Coronary artery (tissue), 2 donors: ENCODE results near the gene SELENON.

Source experiments
- DNase-seq: peaks from one replicate; pipeline ENCODE4 v3.0.0-alpha.2; 2017; ENCODE audit warnings: low spot score
- H3K27ac ChIP-seq, 2 donors: fragments of 200-600 bp; sonication (generic); one replicate each; pipeline ENCODE4 v1.5.1; 2016 to 2019
- H3K4me3 ChIP-seq: fragments of 200-600 bp; sonication (generic); 2 replicates; pipeline ENCODE4 v1.5.1; 2016; ENCODE audit warnings: mild to moderate bottlenecking, moderate library complexity
- TF ChIP-seq, protein P1 (sequence below): fragments of 200-600 bp; sonication (generic); IDR thresholded peaks from one replicate; pipeline ENCODE4 v1.5.1; 2019; ENCODE audit warnings: antibody characterized with exemption

Gene SELENON

DNA sequence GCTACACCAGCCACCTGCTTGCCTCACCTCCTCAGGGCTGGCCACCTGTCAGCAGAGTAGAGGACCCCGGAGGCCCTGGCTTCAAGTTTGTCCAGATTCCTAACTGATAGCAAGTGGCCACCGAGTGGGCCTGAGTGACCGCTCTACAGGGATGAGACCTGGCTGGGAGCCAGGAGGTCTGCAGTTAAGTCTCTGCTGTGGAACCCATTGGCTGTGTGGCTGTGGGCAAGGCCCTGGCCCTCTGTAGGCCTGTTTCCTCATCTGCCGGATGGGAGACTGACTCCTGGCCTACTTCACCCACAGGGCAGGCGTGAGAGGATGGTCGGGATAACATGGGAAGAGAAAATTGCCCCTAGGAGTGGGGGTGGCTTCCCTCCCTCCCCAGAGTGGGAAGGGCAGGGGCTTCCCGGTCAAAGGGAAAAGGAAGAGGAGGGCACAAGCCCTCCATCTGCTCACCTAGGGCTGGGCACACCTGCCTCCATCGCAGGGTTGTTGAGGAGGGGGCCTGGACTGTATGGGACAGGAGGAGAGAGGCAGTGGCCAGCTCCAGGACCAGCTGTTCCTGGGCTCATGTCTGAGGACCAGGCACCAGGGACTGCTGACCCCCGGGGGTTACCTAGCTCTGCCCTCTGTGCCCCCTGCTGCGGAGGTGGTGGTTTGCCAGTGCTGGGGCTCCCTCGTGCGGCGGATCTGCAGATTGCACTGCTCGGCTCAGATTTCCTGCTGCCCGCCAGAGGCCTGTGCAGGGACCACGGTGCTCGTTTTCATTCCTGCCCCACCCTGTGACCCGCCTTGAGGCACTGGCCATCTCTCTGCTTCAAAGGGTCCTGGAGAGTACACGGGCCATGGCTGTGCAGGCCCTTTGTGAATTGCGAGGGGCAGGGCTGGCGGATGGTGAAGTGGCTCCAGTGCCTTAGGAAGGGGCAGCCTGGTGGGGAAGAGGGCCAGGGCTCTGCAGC lies 10.6 kb downstream of the SELENON start:
- DNase-seq: no peak
- no peak overlapping the region for H3K27ac ChIP-seq
- TF ChIP-seq, protein P1, sequence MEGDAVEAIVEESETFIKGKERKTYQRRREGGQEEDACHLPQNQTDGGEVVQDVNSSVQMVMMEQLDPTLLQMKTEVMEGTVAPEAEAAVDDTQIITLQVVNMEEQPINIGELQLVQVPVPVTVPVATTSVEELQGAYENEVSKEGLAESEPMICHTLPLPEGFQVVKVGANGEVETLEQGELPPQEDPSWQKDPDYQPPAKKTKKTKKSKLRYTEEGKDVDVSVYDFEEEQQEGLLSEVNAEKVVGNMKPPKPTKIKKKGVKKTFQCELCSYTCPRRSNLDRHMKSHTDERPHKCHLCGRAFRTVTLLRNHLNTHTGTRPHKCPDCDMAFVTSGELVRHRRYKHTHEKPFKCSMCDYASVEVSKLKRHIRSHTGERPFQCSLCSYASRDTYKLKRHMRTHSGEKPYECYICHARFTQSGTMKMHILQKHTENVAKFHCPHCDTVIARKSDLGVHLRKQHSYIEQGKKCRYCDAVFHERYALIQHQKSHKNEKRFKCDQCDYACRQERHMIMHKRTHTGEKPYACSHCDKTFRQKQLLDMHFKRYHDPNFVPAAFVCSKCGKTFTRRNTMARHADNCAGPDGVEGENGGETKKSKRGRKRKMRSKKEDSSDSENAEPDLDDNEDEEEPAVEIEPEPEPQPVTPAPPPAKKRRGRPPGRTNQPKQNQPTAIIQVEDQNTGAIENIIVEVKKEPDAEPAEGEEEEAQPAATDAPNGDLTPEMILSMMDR: peak; percentile 75

DNA sequence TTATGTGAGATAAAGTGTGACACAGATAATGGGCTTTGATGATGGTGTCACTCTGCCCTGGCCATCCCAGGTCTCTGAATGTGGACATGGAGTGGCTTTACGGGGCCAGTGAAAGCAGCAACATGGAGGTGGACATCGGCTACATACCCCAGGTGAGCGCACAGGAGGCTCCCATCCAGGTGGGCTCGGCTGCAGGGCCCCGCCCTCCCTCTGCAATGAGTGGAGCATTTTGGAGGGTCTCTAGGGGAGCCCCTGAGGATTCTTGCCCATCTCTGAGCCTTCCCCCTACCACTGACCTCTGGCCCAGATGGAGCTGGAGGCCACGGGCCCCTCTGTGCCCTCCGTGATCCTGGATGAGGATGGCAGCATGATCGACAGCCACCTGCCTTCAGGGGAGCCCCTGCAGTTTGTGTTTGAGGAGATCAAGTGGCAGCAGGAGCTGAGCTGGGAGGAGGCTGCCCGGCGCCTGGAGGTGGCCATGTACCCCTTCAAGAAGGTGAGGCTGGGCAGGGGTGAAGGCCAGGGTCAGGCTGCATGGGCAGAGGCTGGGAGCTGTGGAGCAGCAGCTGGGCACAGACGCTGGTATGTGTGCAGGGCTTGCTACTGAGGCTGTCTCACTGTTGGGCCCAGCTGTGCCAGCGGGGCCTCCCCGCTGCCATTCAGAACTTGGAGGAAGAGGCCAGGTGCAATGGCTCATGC lies 11.5 kb downstream of the SELENON start:
- H3K4me3 ChIP-seq: no peak overlapping the region
- H3K27ac ChIP-seq: no peak overlapping the region
- TF ChIP-seq, protein P1: no peak
- DNase-seq: no peak

More for the DNA sequence above, 10.6 kb downstream of the SELENON start:
- no peak overlapping the region for H3K4me3 ChIP-seq

DNA sequence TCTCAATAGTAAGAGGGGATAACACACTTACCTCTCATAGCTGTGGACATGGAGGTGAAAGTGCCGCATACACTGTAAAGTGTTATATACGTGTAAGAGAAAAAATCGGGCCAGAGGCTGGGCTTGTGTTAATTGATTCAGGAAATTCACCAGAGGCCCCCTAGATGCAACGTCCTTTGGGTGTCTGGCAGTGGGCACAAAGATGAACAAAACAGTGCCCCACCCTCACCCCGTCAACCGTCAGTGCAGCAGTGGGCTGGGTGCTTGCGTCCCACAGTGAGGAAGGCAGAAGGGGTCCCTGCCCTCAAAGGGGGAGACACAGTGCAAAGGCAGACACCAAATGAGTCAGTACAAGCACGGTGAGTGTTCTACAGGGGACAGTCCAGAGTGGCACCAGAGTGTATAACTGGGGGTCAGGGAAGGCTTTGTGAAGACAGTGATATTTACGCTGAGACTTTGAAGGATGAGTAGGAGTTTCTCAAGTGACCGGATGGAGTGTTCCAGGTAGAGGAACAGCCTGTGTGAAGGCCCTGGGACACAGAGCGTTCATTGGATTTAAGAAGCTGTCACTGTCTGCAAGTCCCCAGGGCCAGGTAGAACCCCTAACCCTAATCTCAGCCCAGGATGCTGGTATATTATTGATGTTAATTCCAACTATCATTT lies 13.2 kb downstream of the SELENON start:
- H3K4me3 ChIP-seq: no peak overlapping the region
- TF ChIP-seq, protein P1: no peak
- DNase-seq: no peak
- H3K27ac ChIP-seq: no peak overlapping the region

DNA sequence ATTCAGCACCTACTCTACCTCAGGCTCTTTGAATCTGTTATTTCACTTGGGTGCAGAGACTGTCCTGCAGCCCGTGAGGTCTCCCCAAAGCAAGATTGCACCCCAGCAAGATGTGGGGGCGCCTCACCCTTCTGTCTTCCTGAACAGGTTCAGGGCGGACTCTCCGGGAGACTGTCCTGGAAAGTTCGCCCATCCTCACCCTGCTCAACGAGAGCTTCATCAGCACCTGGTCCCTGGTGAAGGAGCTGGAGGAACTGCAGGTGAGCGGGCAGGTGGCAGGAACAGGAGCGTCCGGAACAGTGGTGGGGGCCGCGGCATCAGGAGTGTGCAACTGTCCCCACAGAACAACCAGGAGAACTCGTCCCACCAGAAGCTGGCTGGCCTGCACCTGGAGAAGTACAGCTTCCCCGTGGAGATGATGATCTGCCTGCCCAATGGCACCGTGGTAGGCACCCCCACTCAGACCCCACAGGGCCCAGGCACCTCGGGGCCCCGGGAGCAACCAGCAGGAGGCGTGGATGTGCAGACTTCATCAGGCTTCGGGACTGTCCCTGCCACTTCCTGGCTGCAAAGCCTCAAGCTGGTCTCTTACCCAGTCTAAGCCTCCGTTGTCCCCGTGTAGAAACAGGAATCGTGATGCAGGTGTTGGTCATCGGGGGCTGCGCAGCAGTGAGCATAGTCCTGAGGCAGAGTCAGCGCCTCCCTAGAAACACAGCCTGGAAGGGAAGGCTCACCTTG lies 13.9 kb downstream of the SELENON start:
- peak; percentile 72 for DNase-seq
- no peak overlapping the region for H3K27ac ChIP-seq
- no peak overlapping the region for H3K4me3 ChIP-seq
- TF ChIP-seq, protein P1: no peak

DNA sequence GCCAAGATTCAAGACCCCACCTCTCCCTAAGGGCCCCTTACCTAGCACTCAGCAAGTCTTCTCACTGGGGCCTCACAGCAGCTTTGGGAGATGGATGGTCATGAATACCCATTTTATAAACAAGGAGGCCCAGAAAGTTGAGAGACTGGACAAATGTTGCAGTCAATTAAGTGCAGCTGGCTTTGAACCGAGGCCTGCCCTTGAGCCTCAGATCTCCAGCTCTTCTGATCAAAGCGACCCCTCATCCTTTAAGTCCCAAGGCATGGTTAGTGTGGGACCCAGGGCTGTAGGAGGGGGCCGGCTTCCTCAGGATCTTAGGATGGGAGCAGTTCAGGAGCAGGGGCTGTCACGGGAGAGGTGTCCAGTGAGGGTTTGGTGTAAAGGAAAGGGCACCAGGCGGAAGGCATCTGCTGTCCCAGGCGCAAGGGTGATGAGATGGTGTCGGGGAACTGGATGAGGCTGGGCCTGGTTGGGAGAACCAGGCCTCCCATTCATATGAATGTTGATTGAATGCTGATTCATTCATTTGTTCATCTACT lies 14.6 kb downstream of the SELENON start:
- Histone ChIP-seq H3K27ac (no peak overlapping the region), H3K4me3 (no peak overlapping the region)
- TF ChIP-seq, protein P1: no peak
- no peak for DNase-seq
